ENCODE results near the gene THADA.

The THADA gene

GRCh38 chr2:43595603-43596412 is at the start of gene THADA:
Gene THADA (minus strand): TSS chr2:43596038. CDS start chr2:43592392, 3,646 bp downstream.
- Histone ChIP-seq H3K4me3 (ENCODE audit: low read length) (peak within 1 kb of the TSS; percentile 97), H3K9me3 (ENCODE audit: control insufficient read depth, insufficient read depth, low read length) (no peaks in the 10 kb centered on the region), H3F3A (ENCODE audit: control insufficient read depth, insufficient read depth) (peaks cover 4% of the 10 kb centered on the region; the same call in 1 of the 2 replicates), H3K4me2 (ENCODE audit: low read length) (peak within 1 kb of the TSS; percentile 69), H3K36me3 (ENCODE audit: control insufficient read depth, low read length) (peaks cover 27% of the 10 kb centered on the region), H3K27ac (ENCODE audit: low read depth, low read length) (peak within 1 kb of the TSS; percentile 46), H3K27me3 (ENCODE audit: control insufficient read depth, low read length) (no peaks in the 10 kb centered on the region), H4K20me1 (ENCODE audit: control insufficient read depth, insufficient read depth, low read depth, low read length) (no peaks in the 10 kb centered on the region), H3K9me2 (replicated peaks; ENCODE audit: control insufficient read depth, low read length) (no peaks in the 10 kb centered on the region), H3K79me2 (ENCODE audit: control insufficient read depth, low read length) (peaks cover 30% of the 10 kb centered on the region), H3K4me1 (ENCODE audit: control insufficient read depth, low read length) (peaks cover 18% of the 10 kb centered on the region)
- no peak for TF ChIP-seq CTCF (IDR thresholded peaks at IDR 0.05; ENCODE audit: low read depth, low read length, poor library complexity, severe bottlenecking)
- TF ChIP-seq EZH2phosphoT487 (IDR thresholded peaks at IDR 0.05; ENCODE audit: borderline replicate concordance, low read length): no peak

GRCh38 chr2:43643680-43644079 is 47.8 kb upstream of the THADA start:
- Histone ChIP-seq H3K9me2 (replicated peaks; ENCODE audit: control insufficient read depth, low read length) (no peaks in the 10 kb centered on the region), H3K4me2 (ENCODE audit: low read length) (no peak overlapping the region), H3K79me2 (ENCODE audit: control insufficient read depth, low read length) (no peaks in the 10 kb centered on the region), H3K27me3 (ENCODE audit: control insufficient read depth, low read length) (peaks cover 3% of the 10 kb centered on the region; the same call in 1 of the 2 replicates), H3K36me3 (ENCODE audit: control insufficient read depth, low read length) (no peaks in the 10 kb centered on the region), H3F3A (ENCODE audit: control insufficient read depth, insufficient read depth) (no peaks in the 10 kb centered on the region), H3K4me1 (ENCODE audit: control insufficient read depth, low read length) (peaks cover 5% of the 10 kb centered on the region; the same call in 1 of the 2 replicates), H3K4me3 (ENCODE audit: low read length) (no peak overlapping the region), H3K27ac (ENCODE audit: low read depth, low read length) (no peak overlapping the region), H3K9me3 (ENCODE audit: control insufficient read depth, insufficient read depth, low read length) (no peaks in the 10 kb centered on the region), H4K20me1 (ENCODE audit: control insufficient read depth, insufficient read depth, low read depth, low read length) (no peaks in the 10 kb centered on the region)
- TF ChIP-seq EZH2phosphoT487 (IDR thresholded peaks at IDR 0.05; ENCODE audit: borderline replicate concordance, low read length) (no peak), CTCF (IDR thresholded peaks at IDR 0.05; ENCODE audit: low read depth, low read length, poor library complexity, severe bottlenecking) (no peak)

GRCh38 chr2:43642363-43642762 is 46.5 kb upstream of the THADA start:
- H3K79me2 ChIP-seq (ENCODE audit: control insufficient read depth, low read length): no peaks in the 10 kb centered on the region
- H3K36me3 ChIP-seq (ENCODE audit: control insufficient read depth, low read length): no peaks in the 10 kb centered on the region
- H3K9me3 ChIP-seq (ENCODE audit: control insufficient read depth, insufficient read depth, low read length): no peaks in the 10 kb centered on the region
- H3K4me1 ChIP-seq (ENCODE audit: control insufficient read depth, low read length): peaks cover 5% of the 10 kb centered on the region; the same call in 1 of the 2 replicates
- H3F3A ChIP-seq (ENCODE audit: control insufficient read depth, insufficient read depth): no peaks in the 10 kb centered on the region
- peaks cover 3% of the 10 kb centered on the region; the same call in 1 of the 2 replicates for H3K27me3 ChIP-seq (ENCODE audit: control insufficient read depth, low read length)
- TF ChIP-seq CTCF (IDR thresholded peaks at IDR 0.05; ENCODE audit: low read depth, low read length, poor library complexity, severe bottlenecking): no peak
- no peak for TF ChIP-seq EZH2phosphoT487 (IDR thresholded peaks at IDR 0.05; ENCODE audit: borderline replicate concordance, low read length)
- H3K4me3 ChIP-seq (ENCODE audit: low read length): no peak overlapping the region
- no peak overlapping the region for H3K4me2 ChIP-seq (ENCODE audit: low read length)
- H3K9me2 ChIP-seq (replicated peaks; ENCODE audit: control insufficient read depth, low read length): no peaks in the 10 kb centered on the region
- no peaks in the 10 kb centered on the region for H4K20me1 ChIP-seq (ENCODE audit: control insufficient read depth, insufficient read depth, low read depth, low read length)
- H3K27ac ChIP-seq (ENCODE audit: low read depth, low read length): no peak overlapping the region

Data from DOHH2 (cell line).